GM21576 (cell line): ENCODE results near the gene MAVS.
"Not testable (repeated sequence)": the region's sequence is repeated elsewhere in the genome, so short reads cannot be mapped to it uniquely, and the experiment has no call there.

Experiments used
- ATAC-seq: cut with Tn5 transposase; IDR thresholded peaks from one replicate; pipeline ENCODE4 v1.9.1; 2021; ENCODE audit warnings: mild to moderate bottlenecking, moderate library complexity; ENCODE audit not compliant: unreplicated experiment

The MAVS gene

DNA sequence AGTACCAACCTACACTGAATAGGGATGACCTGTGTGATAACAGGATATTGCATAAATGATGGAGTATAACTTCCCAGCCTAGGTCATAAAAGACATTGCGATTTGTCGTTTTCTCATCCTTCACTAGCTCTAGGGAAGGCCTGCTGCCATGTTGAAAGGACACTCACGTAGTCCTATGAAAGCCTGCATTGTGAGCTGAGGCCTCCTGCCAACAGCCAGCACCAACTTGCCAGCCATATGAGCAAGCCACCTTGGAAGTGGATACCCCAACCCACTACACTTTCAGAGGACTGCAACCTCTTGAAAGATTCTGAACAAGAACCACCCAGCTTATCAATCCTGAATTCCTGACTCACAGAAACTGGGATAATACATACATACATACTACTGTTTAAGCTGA is 39.1 kb downstream of the MAVS start:
- no peak for ATAC-seq

DNA sequence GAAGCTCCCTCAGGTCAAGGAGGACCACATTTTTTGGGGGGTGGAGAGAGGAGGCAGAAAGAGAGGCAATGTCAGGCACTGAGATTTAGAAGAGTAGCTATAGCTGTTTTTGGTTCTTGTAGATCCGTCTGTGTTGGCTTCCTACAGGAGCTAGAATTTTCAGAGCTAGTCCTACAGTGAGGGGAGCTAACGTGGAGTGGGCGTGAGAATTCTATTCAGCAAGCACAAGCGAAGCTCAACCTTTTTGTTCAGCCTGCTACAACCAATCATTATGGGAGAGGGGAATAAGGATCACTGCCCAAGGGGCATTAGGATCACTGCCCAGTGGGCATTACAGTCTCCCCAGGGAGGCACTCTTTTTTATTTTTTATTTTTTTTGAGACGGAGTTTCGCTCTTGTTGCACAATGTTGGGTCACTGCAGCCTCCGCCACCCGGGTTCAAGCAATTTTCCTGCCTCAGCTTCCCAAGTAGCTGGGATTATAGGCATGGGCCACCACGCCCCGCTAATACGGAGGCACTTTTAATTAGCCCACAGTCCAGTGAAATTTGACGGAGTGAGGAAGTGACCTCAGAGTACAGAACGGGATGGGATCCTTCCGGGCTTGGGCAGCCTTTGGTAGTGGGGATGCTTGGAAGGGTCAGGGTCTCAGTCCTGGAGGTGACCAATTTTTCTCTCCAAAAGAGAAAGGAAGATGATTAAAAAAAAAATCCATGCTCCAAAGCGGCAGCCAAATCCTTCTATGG is 41.4 kb downstream of the MAVS start:
- ATAC-seq = no peak

DNA sequence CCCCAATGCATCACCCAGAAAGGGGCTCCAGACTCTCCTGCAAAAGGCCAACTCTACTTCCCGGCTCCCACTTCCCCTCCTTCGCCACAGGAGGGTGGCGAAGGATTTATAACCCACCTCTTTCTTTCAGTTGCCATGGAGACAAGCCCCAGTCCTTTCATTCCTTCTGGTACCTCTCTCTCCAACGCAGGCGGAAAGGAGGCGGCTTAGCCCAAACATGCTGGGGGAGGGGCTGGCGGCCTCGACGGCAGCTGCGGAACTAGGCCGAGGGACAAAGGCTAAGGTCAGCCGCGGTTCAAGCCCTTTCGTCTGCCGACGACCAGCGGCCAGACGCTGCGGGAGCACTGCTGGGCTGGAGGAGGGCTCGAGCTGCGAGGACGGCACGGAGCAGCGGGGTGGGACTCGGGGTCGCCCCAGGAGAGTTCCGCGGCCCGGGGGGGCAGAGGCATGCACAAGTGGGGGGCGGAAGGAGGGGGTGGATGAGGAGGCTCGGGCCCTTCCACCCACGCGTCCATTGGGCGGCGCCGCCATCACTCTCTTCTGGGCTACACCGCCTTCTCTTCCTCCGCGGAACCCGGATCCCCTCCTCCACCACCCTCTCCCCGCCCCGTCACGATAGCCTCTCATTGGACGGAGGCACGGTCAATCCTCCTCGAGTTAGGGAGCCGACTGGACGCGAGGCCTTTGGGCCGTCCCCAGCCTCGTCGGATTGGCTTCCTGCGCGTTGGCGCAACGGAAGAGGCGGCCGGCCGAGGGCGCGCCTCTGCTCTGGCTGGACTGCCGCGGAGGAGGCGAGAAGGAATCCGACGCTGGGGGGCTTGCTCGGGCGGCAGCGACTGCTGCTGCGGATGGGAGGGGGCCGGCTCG is 42.2 kb downstream of the MAVS start, which contains the start of gene PANK2:
TSS of gene PANK2 (plus strand) at position 766 of the 867 bp plus-strand sequence.
- peak; percentile 90 for ATAC-seq

DNA sequence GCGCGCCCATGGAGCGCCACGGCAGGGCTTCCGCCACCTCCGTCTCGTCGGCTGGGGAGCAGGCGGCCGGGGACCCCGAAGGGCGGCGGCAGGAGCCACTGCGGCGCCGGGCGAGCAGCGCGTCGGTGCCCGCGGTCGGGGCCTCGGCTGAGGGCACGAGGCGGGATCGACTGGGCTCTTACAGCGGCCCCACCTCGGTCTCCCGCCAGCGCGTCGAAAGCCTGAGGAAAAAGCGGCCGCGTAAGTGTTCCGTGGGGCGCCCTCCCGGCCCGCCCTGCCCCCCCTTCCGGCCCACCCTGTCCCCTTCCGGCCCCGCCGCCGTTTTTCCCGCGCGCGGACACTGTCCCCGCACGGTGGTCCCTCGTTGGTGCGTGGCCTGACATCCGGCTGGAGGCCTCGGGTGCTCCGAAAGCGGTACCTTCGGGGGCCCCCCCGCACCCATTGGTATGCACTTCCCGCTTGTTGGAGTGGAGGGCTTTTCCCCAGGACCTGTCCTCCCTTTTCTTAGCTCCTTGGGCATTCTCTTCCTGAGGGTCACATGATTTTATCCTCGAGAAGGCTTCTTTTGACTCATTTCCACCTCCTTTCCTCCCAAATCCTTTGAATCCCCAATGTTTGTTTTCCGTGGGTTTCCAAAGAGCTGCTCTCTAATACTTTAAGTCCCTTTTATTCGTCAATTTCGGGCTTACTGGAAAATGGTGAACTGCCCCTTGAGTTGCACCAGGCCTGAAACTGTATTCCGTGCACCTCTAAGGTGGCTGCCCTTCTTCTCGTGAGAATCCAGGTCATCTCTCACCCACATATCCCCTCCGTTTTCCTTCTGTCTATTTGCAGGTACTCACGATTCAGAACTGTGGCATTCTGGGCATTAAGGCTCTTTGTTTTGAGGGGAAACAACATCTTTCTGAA is 43.1 kb downstream of the MAVS start:
- ATAC-seq = peak; percentile 20

DNA sequence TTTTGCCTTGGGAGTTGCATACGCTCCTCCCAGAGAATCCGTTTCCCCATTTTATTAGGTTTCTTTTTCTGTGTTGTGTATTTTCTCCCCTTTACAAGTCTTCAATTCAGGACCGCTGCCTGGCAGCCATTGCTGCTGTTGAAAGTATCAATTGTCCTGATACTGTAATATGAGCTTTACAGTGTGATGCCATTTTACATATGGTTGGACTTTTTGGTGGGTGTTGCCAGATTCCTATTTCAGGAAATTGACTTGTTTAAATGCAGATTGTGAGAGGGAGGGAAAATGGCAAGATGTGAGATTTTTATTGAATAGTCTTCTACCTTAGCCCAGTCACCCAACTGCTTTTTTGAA is 43.7 kb downstream of the MAVS start:
- no peak for ATAC-seq

DNA sequence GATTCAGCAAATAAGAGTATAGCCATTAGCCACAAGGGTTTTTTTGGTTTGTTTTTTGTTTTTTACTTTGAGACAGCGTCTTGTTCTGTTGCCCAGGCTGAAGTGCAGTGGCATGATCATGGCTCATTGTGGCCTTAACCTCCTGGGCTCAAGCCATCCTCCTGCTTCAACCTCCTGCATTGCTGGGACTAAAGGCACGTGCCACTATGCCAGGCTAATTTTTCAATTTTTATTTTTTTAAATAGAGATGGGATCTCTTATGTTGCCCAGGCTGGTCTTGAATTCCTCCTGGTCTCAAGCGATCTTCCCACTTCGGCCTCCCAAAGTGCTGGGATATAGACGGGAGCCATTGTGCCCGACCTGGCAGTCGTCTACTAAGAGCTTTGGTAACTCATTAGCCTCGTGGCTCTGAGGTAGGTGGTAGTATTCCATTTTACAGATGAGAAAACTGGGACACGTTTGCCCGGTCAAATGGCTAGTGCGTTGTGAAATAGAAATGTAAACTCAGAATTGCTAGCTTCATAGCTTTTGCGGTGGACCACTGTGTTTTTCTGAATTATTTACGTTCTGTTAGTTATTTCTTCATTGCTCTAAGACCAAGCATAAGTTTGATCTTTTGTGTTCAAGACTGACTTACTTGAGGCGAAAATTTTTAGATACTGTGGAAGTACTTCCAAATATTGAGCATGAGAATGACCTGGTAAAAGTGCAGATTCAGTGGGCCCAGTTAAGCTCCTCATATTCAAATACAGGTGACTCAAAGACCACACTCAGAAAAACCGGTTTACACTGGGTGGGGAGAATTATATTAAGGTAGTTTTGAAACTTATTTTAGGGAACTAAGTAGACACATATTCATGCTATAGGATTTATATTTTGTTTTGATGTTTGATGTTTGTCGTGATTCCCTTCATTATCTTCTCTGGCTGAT is 44.6 kb downstream of the MAVS start:
- ATAC-seq = no peak

DNA sequence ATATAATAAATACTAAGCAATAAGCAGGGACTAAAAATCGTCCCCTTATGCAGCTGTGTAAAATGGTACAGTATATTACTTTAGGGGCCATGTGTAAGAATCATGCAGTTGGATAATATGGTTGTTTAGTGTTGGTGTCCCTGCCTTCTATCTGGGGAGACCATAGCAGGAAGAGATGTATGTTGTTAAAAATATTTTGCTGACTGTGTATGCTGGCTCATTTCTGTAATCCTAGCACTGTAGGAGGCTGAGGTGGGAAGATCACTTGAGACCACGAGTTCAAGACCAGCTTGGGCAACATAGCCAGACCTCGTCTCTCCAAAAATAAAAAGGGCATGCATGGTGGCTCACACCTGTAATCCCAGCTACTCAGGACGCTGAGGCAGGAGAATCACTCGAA is 48.2 kb downstream of the MAVS start:
- no peak for ATAC-seq

DNA sequence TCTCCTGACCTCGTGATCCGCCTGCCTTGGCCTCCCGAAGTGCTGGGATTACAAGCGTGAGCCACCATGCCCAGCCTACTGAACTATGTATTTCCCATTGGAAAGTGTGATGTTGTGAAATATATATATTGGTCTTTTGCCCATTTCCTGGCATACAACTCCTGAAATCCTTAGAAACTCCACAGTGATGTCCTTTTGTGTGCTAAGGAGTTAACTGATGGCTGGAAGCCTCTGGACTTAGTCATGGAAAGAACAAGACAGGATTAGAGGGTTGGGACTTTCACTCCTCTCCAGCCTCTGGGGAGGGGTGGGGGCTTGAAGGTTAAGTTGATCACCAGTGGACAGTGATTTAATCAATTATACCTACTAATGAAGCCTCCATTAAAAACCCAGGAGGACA is 49.7 kb downstream of the MAVS start:
- no peak for ATAC-seq

DNA sequence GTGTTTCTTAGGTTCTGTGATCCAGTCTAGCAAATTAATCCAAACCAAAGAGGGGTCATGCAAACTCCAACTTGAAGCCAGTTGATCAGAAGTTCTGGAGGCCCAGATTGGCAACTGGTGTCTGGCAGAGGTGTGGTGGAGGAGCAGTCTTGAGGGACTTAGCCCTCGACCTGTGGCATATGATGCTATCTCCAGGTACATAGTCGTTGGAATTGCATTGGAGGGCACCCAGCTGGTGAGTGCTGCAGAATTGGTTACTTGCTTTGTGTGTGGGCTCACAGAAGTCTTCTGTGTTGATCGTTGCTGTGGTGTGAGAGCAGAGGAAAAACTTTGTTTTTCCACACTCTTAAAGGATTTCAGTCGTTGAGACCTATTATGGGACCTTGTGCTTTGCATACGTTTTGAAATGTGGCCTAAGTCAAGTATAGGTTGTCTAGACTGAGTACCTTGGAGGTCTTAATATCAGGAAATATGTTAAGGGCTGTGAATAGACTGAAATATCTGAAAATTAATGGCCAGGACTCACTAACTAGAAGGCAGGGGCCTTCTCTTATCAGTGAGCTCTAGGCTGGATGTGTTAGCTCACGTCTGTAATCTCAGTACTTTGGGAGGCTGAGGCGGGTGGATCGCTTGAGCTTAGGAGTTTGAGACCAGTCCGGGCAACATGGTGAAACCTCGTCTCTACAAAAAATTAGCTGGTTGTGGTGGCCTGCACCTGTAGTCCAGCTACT is 50.4 kb downstream of the MAVS start:
- no peak for ATAC-seq

DNA sequence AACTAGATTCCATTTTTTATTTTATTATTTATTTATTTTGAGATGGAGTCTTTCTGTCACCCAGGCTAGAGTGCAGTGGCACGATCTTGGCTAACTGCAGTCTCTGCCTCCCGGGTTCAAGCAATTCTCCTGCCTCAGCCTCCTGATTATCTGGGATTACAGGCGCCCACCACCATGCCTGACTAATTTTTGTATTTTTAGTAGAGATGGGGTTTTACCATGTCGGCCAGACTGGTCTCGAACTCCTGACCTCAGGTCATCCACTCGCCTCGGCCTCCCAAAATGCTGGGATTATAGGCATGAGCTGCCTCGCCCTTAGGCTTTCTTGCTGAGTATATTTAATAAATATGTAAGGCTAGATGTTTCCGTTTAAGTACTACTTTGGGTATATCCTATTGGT is 51.5 kb downstream of the MAVS start:
- not testable (repeated sequence) for ATAC-seq

DNA sequence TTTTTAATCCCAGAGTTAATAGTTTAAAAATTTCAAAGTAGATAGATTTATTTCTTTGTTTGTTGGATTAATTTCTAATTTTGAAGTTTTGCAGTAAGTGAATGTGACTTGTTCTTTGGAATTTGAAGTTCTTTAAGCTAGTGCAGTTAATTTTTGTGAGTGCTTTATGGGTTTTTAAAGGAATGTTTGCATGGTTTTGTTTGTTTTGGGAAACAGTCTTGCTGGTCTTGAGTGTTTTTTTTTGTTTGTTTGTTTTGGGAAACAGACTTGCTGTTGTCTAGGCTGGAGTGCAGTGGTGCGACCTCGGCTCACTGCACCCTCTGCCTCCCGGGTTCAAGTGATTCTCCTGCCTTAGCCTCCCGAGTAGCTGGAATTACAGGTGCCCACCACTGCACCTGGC is 52.0 kb downstream of the MAVS start:
- ATAC-seq = no peak

DNA sequence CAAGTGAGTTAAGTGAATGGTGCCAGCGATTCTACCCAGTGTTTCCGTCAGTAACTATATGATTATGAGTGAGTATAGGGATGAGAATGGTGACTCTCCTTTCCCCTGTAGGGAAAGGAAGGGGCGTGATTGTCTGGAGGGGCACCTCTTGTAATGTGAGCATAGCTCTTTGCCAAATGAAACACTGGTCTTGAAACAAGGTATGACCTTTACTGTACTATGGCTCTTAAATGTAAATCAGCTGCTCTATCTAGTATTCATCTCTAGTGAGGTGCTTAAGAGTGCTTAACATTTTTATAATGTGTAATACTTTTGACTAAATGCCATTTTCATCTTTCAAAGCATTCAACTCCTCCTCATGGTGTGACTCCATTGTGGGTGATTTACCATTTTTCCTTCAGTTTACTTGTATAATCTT is 53.6 kb downstream of the MAVS start:
- no peak for ATAC-seq

DNA sequence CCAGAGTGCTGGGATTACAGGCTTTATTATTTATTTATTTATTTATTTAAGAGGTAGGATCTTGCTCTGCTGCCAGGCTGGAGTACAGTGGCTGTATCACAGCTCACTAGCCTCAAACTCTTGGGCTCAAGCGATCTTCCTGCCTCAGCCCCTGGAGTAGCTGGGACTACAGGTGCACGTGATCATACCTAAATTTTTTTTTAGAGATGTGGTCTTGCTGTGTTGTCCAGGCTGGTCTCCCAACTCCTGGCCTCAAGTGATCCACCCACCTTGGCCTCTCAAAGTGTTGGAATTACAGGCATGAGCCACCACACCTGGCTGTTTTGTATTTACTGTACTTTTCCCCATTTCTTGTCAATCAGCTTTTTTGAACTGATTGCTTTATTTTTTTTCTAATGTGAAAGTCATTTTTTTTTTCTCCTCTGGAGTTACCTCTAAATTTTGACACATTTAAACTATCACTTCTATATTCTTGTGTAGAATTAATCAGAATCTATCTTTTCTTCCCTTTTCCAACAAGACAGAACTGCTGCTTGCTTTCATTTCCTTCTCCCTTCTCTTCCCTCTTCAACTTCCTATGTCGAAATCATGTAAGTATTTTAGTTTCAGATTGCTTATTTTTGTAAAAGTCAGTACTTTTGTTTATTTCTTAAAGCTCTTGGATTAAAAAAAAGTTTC is 54.5 kb downstream of the MAVS start:
- no peak for ATAC-seq

DNA sequence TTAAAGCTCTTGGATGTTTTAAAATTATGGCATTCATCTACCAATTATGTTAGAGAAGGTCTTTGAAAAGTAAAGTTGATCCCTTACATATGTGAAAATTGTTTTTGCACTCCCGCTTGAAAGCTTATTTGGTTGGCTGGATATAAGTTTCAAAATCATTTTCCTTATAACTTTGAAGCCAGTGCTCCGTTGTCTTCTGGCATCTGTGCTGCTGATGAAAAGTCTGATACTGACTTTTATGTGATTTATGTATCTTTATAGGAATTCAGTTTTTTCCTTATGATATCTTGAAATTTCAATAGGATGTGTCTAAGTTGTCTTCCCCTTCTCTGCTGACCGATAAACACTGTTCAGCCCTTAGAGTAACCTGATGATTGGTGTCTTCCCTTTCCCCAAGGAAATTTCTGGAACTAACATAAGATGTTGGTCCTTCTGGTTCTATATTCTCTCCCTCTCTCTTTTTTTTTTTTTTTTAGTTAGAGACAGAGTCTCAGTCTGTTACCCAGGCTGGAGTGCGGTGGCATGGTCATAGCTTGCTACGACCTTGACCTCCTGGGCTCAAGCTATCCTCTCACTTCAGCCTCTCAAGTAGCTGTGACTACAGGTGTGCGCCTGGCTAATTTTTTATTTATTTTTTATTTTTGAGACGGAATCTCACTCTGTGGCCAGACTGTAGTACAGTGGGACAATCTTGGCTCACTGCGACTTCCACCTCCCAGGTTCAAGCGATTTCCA is 55.2 kb downstream of the MAVS start:
- ATAC-seq = no peak

DNA sequence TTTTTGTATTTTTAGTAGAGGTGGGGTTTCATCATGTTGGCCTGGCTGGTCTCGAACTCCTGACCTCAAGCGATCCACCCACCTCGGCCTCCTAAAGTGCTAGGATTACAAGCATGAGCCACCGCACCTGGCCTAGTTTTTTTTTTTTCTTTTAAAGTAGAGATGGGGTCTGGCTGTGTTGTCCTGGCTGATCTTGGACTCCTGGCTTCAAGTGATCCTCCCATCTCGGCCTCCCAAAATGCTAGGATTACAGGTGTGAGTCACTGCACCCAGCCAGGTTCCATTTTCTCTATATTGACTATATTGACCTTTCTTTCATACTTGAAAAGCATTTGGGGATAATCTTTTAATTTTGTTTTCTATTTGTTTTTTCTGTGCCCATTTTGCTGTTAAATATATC is 55.8 kb downstream of the MAVS start:
- no peak for ATAC-seq

DNA sequence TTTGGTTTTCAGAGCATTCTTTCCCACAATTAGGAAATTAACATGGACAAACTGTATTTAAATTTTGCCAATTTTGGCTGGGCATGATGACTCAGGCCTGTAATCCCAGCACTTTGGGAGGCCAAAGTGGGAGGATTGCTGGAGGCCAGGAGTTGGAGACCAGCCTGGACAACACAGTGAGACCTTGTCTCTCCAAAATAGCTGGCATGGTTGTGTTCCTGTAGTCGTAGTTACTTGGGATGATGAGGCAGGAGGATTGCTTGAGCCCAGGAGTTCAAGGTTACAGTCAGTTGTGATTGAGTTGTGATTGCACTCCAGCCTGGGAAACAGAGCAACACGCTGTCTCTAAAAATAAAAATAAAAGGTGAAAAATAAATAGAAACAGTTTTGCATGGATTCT is 57.6 kb downstream of the MAVS start:
- ATAC-seq = no peak

DNA sequence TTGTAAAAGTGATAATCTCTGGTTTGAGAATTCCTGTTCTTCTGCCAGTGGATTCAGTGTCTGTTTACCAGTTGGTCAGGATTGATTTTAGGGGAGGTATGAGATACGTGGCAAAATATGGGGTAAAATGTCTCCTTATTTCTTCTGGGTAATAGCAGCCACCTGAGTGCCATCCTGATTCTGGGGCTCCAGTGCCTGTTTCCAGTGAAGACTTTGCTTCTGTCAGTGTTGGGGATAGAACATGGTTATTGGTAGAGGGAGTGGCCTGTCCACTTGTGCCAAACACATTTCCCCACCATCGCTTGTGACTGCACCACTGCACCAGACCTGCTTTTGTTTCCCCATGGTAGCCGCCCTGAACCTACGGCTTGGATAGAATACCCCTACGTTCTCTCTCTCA is 58.2 kb downstream of the MAVS start:
- ATAC-seq = no peak
